Suprapubic skin (tissue), 4 donors: ENCODE data around the gene AMBRA1. TPM values are rescaled to one million over a fixed set of nuclear protein-coding genes. Genes with fewer than 3 reads are reported as not detected.

Source experiments
- DNase-seq, 2 donors: peaks; one replicate each; pipeline ENCODE4 v3.0.0-alpha.2; 2019; ENCODE audit warnings: low spot score in 2 of 2
- H3K27ac ChIP-seq: fragments of 200-600 bp; sonication (generic); one replicate; pipeline ENCODE4 v1.5.1; 2019
- H3K27me3 ChIP-seq: fragments of 200-600 bp; sonication (generic); one replicate; pipeline ENCODE4 v1.5.1; 2019
- H3K36me3 ChIP-seq: fragments of 200-600 bp; sonication (generic); one replicate; pipeline ENCODE4 v1.5.1; 2019
- H3K4me1 ChIP-seq: fragments of 200-600 bp; sonication (generic); one replicate; pipeline ENCODE4 v1.5.1; 2019
- H3K4me3 ChIP-seq: fragments of 200-600 bp; sonication (generic); one replicate; pipeline ENCODE4 v1.5.1; 2019; ENCODE audit warnings: mild to moderate bottlenecking
- H3K9me3 ChIP-seq: fragments of 200-600 bp; sonication (generic); one replicate; pipeline ENCODE4 v1.5.1; 2019
- EP300 ChIP-seq: sonication (generic); formaldehyde crosslinking; IDR thresholded peaks from one replicate; pipeline ENCODE4 v1.6.1; 2017; ENCODE audit warnings: antibody characterized with exemption
- POLR2A ChIP-seq, 2 donors: fragments of 450-650 bp; IDR thresholded peaks; one replicate each; pipeline ENCODE4 v1.6.1; 2017; ENCODE audit warnings: antibody characterized with exemption in 2 of 2, mild to moderate bottlenecking in 2 of 2, moderate library complexity in 2 of 2
- POLR2AphosphoS5 ChIP-seq, 3 donors: sonication (generic); formaldehyde crosslinking; IDR thresholded peaks; one replicate each; pipeline ENCODE4 v1.6.1; 2017; ENCODE audit warnings: antibody characterized with exemption in 3 of 3
- WGBS: methylation state at CpG from one replicate; pipeline ENCODE4 v1.1.5; 2018; 5-methylcytosine and 5-hydroxymethylcytosine counted together
- total RNA-seq, 4 donors: library from RNA; depleted of rRNA; stranded (reverse); fragments of >200 nt; gene quantifications; one replicate each; pipeline ENCODE4 v1.1.0, GENCODE V29; 2016
- TF ChIP-seq, protein P1 (sequence below), 2 donors: fragments of 200-600 bp in 1 of 2; fragments of 450-650 bp in 1 of 2; sonication (generic) in 1 of 2; IDR thresholded peaks; one replicate each; pipeline ENCODE4 v1.5.1; 2016 to 2019; ENCODE audit warnings: antibody characterized with exemption in 2 of 2, mild to moderate bottlenecking in 1 of 2, moderate library complexity in 1 of 2

The AMBRA1 gene
- total RNA-seq, 4 donors from 2014 or later = 38.6 to 63.2 (median 45.6) TPM

DNA sequence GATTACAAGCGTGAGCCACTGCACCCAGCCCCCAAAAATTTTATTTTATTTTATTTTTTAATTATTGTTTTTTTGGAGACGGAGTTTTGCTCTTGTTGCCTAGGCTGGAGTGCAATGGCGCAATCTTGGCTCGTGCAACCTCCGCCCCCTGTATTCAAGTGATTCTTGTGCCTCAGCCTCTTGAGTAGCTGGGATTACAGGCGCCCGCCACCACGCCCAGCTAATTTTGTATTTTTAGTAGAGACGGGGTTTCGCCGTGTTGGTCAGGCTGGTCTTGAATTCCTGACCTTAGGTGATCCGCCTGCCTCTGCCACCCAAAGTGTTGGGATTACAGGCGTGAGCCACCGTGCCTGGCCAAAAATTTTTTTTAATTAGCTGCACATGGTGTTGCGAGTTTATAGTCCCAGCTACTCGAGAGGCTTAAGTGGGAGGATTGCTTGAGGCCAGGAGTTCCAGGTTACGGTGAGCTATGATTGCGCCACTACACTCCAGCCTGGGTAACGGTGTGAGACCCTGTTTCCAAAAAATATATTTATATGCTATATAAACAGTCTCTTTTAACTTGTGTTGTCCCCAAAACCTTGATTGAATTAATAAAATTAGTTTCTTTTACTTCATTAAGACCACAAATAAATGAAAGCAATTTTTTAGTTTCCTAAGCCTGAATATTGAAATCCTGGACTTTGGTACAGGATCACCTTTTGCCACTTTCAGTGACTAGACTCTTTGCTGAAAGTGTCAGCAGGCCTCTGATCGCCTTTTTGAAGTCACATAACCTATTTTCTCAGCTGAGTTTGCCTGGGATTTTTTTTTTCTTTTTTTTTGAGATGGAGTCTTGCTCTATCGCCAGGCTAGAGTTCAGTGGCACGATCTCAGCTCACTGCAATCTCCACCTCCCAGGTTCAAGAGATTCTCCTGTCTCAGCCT is 39.7 kb upstream of the AMBRA1 start:
- DNase-seq = peak in 1 of 2 donors; percentile 38
- Histone ChIP-seq H3K36me3 (peaks cover 41% of the 10 kb centered on the region), H3K4me3 (no peak overlapping the region), H3K4me1 (no peaks in the 10 kb centered on the region), H3K27me3 (no peaks in the 10 kb centered on the region), H3K27ac (no peak overlapping the region), H3K9me3 (no peaks in the 10 kb centered on the region)
- no peak for TF ChIP-seq EP300
- TF ChIP-seq, protein P1, sequence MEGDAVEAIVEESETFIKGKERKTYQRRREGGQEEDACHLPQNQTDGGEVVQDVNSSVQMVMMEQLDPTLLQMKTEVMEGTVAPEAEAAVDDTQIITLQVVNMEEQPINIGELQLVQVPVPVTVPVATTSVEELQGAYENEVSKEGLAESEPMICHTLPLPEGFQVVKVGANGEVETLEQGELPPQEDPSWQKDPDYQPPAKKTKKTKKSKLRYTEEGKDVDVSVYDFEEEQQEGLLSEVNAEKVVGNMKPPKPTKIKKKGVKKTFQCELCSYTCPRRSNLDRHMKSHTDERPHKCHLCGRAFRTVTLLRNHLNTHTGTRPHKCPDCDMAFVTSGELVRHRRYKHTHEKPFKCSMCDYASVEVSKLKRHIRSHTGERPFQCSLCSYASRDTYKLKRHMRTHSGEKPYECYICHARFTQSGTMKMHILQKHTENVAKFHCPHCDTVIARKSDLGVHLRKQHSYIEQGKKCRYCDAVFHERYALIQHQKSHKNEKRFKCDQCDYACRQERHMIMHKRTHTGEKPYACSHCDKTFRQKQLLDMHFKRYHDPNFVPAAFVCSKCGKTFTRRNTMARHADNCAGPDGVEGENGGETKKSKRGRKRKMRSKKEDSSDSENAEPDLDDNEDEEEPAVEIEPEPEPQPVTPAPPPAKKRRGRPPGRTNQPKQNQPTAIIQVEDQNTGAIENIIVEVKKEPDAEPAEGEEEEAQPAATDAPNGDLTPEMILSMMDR (IDR thresholded peaks at IDR 0.05) = no peak
- no peak for TF ChIP-seq POLR2A (IDR thresholded peaks at IDR 0.05)
- no peak for TF ChIP-seq POLR2AphosphoS5 (IDR thresholded peaks at IDR 0.05)
- WGBS = 93% methylated on average over 22 of the region's 22 CpGs

DNA sequence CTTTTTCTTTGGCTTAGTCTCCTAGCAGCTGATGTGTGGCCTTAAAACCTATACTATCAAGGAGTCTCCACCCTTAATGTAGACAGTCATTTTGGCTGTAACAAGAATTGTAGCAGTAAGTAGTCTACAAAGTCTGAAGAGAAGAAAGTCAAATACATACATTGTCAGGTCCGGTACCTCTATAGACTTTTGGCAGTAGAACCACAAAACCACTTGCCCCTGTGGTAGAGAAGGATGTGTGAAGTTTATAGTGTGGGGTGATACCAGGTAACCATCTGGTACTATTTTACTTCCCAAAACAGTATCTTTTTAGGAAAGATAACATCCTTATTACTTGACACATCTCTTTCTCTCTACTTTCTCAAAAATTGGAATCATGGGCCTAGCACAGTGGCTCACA is 38.7 kb upstream of the AMBRA1 start:
- H3K27me3 ChIP-seq = no peaks in the 10 kb centered on the region
- H3K4me3 ChIP-seq = no peak overlapping the region
- H3K9me3 ChIP-seq = no peaks in the 10 kb centered on the region
- no peaks in the 10 kb centered on the region for H3K4me1 ChIP-seq
- WGBS = 91% methylated on average over 1 of the region's 1 CpG
- H3K36me3 ChIP-seq = peaks cover 46% of the 10 kb centered on the region
- H3K27ac ChIP-seq = no peak overlapping the region
- no peak for TF ChIP-seq POLR2AphosphoS5 (IDR thresholded peaks at IDR 0.05)
- TF ChIP-seq EP300 = no peak
- TF ChIP-seq, protein P1 (IDR thresholded peaks at IDR 0.05) = no peak
- no peak for TF ChIP-seq POLR2A (IDR thresholded peaks at IDR 0.05)
- DNase-seq = no peak

DNA sequence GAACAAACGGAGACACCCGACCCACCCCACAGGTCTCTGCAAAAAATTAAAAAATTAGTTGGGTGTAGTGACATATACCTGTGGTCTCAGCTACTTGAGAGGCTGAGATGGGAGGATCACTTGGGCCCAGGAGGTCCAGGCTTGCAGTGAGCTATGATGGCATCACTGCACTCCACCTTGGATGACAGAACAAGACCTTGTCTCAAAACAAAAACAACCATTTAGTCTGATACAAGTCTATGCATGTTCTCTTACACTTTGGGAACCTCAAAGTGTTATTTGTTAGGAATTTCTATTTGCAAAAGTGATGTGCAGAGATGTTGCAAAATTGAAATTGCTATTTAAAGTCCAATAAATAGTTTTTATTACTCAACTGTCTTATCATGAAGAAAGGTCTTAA is 37.9 kb upstream of the AMBRA1 start:
- no peak overlapping the region for H3K4me3 ChIP-seq
- TF ChIP-seq EP300 (no peak), POLR2A (IDR thresholded peaks at IDR 0.05) (no peak), POLR2AphosphoS5 (IDR thresholded peaks at IDR 0.05) (no peak)
- TF ChIP-seq, protein P1 (IDR thresholded peaks at IDR 0.05) = no peak
- no peaks in the 10 kb centered on the region for H3K4me1 ChIP-seq
- 92% methylated on average over 2 of the region's 2 CpGs for WGBS
- no peak overlapping the region for H3K27ac ChIP-seq
- peaks cover 54% of the 10 kb centered on the region for H3K36me3 ChIP-seq
- no peaks in the 10 kb centered on the region for H3K9me3 ChIP-seq
- DNase-seq = no peak
- no peaks in the 10 kb centered on the region for H3K27me3 ChIP-seq

DNA sequence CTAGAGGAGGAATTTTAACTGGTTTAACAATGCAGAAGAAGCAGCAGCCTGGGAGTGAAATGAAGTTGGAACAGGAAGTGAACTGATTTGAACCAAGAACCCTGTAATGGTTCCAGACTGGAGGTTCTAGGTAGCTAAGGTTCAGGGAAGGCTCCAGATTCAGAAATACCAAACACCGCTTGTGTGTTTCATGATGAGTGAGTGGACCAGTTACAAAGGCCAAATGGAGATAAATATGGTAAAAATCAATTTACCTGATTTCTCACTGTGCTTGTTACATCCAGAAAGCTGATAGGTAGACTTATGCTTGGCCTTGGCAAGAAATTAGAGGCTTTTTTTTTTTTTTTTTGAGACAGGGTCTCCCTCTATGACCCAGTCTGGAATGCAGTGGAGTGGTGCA is 36.4 kb upstream of the AMBRA1 start:
- peaks cover 68% of the 10 kb centered on the region for H3K36me3 ChIP-seq

DNA sequence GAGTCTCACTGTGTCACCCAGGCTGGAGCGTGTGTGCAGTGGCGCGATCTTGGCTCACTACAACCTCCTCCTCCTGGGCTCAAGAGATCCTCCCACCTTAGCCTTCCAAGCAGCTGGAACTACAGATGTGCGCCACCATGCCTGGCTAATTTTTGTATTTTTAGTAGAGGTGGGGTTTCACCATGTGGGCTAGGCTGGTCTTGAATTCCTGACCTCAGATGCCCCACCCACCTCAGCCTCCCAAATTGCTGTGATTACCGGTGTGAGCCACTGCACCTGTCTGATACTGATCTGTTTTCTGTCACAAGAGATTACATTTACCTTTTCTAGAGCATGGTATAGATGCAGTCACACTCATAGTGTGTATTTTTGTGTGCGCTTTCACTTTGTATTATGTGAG is 35.1 kb upstream of the AMBRA1 start:
- H3K9me3 ChIP-seq = no peaks in the 10 kb centered on the region
- peaks cover 79% of the 10 kb centered on the region for H3K36me3 ChIP-seq
- peak in 1 of 2 donors; percentile 6 for DNase-seq
- no peak overlapping the region for H3K27ac ChIP-seq
- no peaks in the 10 kb centered on the region for H3K27me3 ChIP-seq
- WGBS = 73% methylated on average over 6 of the region's 6 CpGs
- no peak overlapping the region for H3K4me3 ChIP-seq
- no peaks in the 10 kb centered on the region for H3K4me1 ChIP-seq
- TF ChIP-seq EP300 = no peak
- no peak for TF ChIP-seq POLR2A (IDR thresholded peaks at IDR 0.05)
- no peak for TF ChIP-seq POLR2AphosphoS5 (IDR thresholded peaks at IDR 0.05)
- TF ChIP-seq, protein P1 (IDR thresholded peaks at IDR 0.05) = no peak

More for the DNA sequence above, 36.4 kb upstream of the AMBRA1 start:
- H3K27ac ChIP-seq = no peak overlapping the region
- no peak for DNase-seq
- WGBS = 100% methylated on average over 1 of the region's 1 CpG
- H3K27me3 ChIP-seq = no peaks in the 10 kb centered on the region
- no peaks in the 10 kb centered on the region for H3K9me3 ChIP-seq
- TF ChIP-seq, protein P1 (IDR thresholded peaks at IDR 0.05) = no peak
- TF ChIP-seq EP300 = no peak
- no peak for TF ChIP-seq POLR2AphosphoS5 (IDR thresholded peaks at IDR 0.05)
- H3K4me3 ChIP-seq = no peak overlapping the region
- no peaks in the 10 kb centered on the region for H3K4me1 ChIP-seq
